Mesothelial cell of epicardium (in vitro differentiated cells): ENCODE measurements around the gene AUTS2. TPM values are rescaled to one million over a fixed set of nuclear protein-coding genes. Genes with fewer than 3 reads are reported as not detected.
A peak's percentile ranks its signal among the peaks of the same experiment; 100 is the strongest.

Source experiments
- DNase-seq, 2 experiments: peaks; one replicate each; pipeline ENCODE4 v3.0.0; 2021; ENCODE audit warnings: low spot score in 2 of 2; ENCODE audit not compliant: unreplicated experiment in 2 of 2
- H3K27ac Mint-ChIP-seq: 2 replicates; pipeline ENCODE4 v1.8.0; 2021; ENCODE audit warnings: mixed read lengths
- H3K27me3 Mint-ChIP-seq: 2 replicates; pipeline ENCODE4 v1.8.0; 2021; ENCODE audit warnings: low read depth, mixed read lengths
- H3K36me3 Mint-ChIP-seq: 2 replicates; pipeline ENCODE4 v1.8.0; 2021; ENCODE audit warnings: mixed read lengths
- H3K4me1 Mint-ChIP-seq: 2 replicates; pipeline ENCODE4 v1.8.0; 2021; ENCODE audit warnings: mixed read lengths
- H3K4me3 Mint-ChIP-seq: 2 replicates; pipeline ENCODE4 v1.8.0; 2021; ENCODE audit warnings: mild to moderate bottlenecking, moderate library complexity, mixed read lengths
- H3K9me3 Mint-ChIP-seq: 2 replicates; pipeline ENCODE4 v1.8.0; 2021; ENCODE audit warnings: mixed read lengths
- CTCF ChIP-seq: fragments of 200-600 bp; sonication (generic); IDR thresholded peaks from one replicate; pipeline ENCODE4 v1.5.0; 2021; ENCODE audit warnings: antibody characterized with exemption; ENCODE audit not compliant: unreplicated experiment
- total RNA-seq: library from RNA; stranded (reverse); gene quantifications from 3 replicates; pipeline ENCODE4 v1.2.1, GENCODE V29; 2021

Gene AUTS2
- total RNA-seq, 1 donor from 2014 or later = 135 TPM

GRCh38 chr7:70684173-70684572, 1085.9 kb downstream of the AUTS2 start:
- H3K36me3 Mint-ChIP-seq = no peaks in the 10 kb centered on the region
- no peak overlapping the region for H3K27ac Mint-ChIP-seq
- no peak for TF ChIP-seq CTCF
- H3K4me3 Mint-ChIP-seq = no peak overlapping the region
- H3K4me1 Mint-ChIP-seq = peaks cover 21% of the 10 kb centered on the region
- no peak for DNase-seq
- H3K9me3 Mint-ChIP-seq = no peaks in the 10 kb centered on the region
- peaks cover 6% of the 10 kb centered on the region for H3K27me3 Mint-ChIP-seq

- Mint-ChIP-seq H3K4me3 (peak overlapping the region; percentile 67), H3K36me3 (no peaks in the 10 kb centered on the region), H3K27me3 (peaks cover 5% of the 10 kb centered on the region), H3K9me3 (no peaks in the 10 kb centered on the region), H3K27ac (peak overlapping the region; percentile 27), H3K4me1 (peaks cover 27% of the 10 kb centered on the region)
- DNase-seq = no peak
- no peak for TF ChIP-seq CTCF
These were observed 1095.0 kb downstream of the AUTS2 start for GRCh38 chr7:70693321-70693685.

GRCh38 chr7:70693686-70694433, 1095.6 kb downstream of the AUTS2 start:
- Mint-ChIP-seq H3K4me3 (peak overlapping the region; percentile 67), H3K27me3 (peaks cover 5% of the 10 kb centered on the region), H3K4me1 (peaks cover 30% of the 10 kb centered on the region), H3K27ac (no peak overlapping the region), H3K36me3 (no peaks in the 10 kb centered on the region), H3K9me3 (no peaks in the 10 kb centered on the region)
- DNase-seq = peak; percentile 59 to 68
- no peak for TF ChIP-seq CTCF

GRCh38 chr7:70694434-70694970, 1096.2 kb downstream of the AUTS2 start:
- peak in 1 of 2 experiments; percentile 61 for DNase-seq
- Mint-ChIP-seq H3K27ac (peak overlapping the region; percentile 90), H3K27me3 (peaks cover 5% of the 10 kb centered on the region), H3K36me3 (no peaks in the 10 kb centered on the region), H3K4me1 (peaks cover 30% of the 10 kb centered on the region), H3K4me3 (peak overlapping the region; percentile 86), H3K9me3 (no peaks in the 10 kb centered on the region)
- TF ChIP-seq CTCF = no peak

GRCh38 chr7:70694971-70695794, 1096.9 kb downstream of the AUTS2 start:
- TF ChIP-seq CTCF = no peak
- H3K4me3 Mint-ChIP-seq = peak overlapping the region; percentile 86
- H3K9me3 Mint-ChIP-seq = no peaks in the 10 kb centered on the region
- peaks cover 5% of the 10 kb centered on the region for H3K27me3 Mint-ChIP-seq
- no peaks in the 10 kb centered on the region for H3K36me3 Mint-ChIP-seq
- H3K4me1 Mint-ChIP-seq = peaks cover 30% of the 10 kb centered on the region
- DNase-seq = peak in 1 of 2 experiments; percentile 56
- peak overlapping the region; percentile 90 for H3K27ac Mint-ChIP-seq
